Left ventricle myocardium inferior (tissue), 1 donor: ENCODE data around the gene ARSI. TPM values are rescaled to one million over a fixed set of nuclear protein-coding genes. Genes with fewer than 3 reads are reported as not detected.

Experiments used
- DNase-seq: peaks from one replicate; pipeline ENCODE4 v3.0.0-alpha.2; 2020
- H3K27ac ChIP-seq: fragments of 200-600 bp; replicated peaks from 2 replicates; pipeline ENCODE4 v1.8.0; 2021
- H3K27me3 ChIP-seq: fragments of 200-600 bp; 2 replicates; pipeline ENCODE4 v1.8.0; 2021; ENCODE audit warnings: low read depth
- H3K36me3 ChIP-seq: fragments of 200-600 bp; 2 replicates; pipeline ENCODE4 v1.8.0; 2021
- H3K4me1 ChIP-seq: fragments of 200-600 bp; 2 replicates; pipeline ENCODE4 v1.8.0; 2021
- H3K4me3 ChIP-seq: fragments of 200-600 bp; 2 replicates; pipeline ENCODE4 v1.8.0; 2021; ENCODE audit warnings: mild to moderate bottlenecking, moderate library complexity
- H3K9me3 ChIP-seq: fragments of 200-600 bp; replicated peaks from 2 replicates; pipeline ENCODE4 v1.8.0; 2021
- intact Hi-C: fragments of 100-400 bp; cut with micrococcal nuclease; formaldehyde crosslinking; loops from one replicate; pipeline ENCODE4 v1.11.0; 2022
- total RNA-seq: library from RNA; stranded (reverse); fragmentation: NEBNext Ultra II Directional; extraction: Animal tissue kit (Norgen Biotek cat#: 25700); gene quantifications from one replicate; pipeline ENCODE4 v1.2.1, GENCODE V29; 2021
- TF ChIP-seq, protein P1 (sequence below): fragments of 200-600 bp; IDR thresholded peaks from 2 replicates; pipeline ENCODE4 v1.8.0; 2021; ENCODE audit warnings: antibody characterized with exemption, mild to moderate bottlenecking, borderline replicate concordance
- donor health status: DM: no; HTN: yes; CAD: no; lungs with severe emphysema.

Gene ARSI
- total RNA-seq, 1 donor from 2014 or later, result 0.16 TPM

DNA sequence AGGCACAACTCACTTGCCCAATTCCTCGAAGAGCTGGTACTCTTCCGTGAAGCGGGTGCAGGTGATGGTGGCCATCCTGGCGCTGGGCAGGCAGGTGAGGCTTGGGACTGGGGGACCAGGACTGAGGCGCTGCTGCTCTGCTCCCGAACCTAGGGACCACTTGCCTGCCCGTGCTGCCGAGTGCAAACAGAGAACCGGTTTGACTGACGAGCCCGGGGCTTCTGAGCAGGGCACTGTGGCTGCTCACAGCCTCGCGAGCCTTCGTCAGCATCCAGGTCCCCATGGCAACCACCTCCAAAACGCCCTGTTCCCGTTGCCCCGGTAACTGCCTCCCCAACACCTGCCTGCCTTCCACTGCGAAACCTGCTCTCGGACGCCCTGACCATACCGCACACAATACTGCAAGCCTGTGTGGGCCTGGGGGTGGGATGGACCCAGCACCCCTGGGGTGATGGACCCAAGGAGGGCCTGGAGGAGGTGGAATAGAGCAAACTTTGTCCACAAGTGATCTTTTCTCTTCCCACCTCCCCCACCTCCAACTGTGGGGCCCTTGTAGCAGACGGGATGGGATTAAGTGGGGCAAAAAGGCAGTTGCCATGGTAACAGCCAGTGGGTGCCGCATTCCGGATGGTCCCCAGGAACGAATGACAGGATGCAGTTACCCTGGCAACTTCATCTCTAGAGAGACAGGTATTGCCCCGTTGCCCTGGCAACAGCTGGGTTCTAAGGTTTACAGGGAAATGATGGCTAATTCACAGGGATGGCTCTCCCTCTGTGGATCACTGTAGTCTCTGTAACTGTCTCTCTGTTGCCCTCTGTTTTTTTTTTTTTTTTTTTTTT is 12.9 kb downstream of the ARSI start, which contains the start of gene CAMK2A:
TSS of gene CAMK2A (minus strand) at position 223 of the 840 bp plus-strand sequence. CDS start at position 75, 148 bp downstream.
- peaks cover 40% of the 10 kb centered on the region for H3K27me3 ChIP-seq
- TF ChIP-seq, protein P1, sequence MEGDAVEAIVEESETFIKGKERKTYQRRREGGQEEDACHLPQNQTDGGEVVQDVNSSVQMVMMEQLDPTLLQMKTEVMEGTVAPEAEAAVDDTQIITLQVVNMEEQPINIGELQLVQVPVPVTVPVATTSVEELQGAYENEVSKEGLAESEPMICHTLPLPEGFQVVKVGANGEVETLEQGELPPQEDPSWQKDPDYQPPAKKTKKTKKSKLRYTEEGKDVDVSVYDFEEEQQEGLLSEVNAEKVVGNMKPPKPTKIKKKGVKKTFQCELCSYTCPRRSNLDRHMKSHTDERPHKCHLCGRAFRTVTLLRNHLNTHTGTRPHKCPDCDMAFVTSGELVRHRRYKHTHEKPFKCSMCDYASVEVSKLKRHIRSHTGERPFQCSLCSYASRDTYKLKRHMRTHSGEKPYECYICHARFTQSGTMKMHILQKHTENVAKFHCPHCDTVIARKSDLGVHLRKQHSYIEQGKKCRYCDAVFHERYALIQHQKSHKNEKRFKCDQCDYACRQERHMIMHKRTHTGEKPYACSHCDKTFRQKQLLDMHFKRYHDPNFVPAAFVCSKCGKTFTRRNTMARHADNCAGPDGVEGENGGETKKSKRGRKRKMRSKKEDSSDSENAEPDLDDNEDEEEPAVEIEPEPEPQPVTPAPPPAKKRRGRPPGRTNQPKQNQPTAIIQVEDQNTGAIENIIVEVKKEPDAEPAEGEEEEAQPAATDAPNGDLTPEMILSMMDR, result no peak
- H3K4me1 ChIP-seq, result no peaks in the 10 kb centered on the region
- no peak for DNase-seq
- no peak within 1 kb of the TSS for H3K4me3 ChIP-seq
- H3K27ac ChIP-seq, result no peak within 1 kb of the TSS
- H3K9me3 ChIP-seq, result no peaks in the 10 kb centered on the region
- H3K36me3 ChIP-seq, result no peaks in the 10 kb centered on the region
- intact Hi-C loops, result no loop called here

DNA sequence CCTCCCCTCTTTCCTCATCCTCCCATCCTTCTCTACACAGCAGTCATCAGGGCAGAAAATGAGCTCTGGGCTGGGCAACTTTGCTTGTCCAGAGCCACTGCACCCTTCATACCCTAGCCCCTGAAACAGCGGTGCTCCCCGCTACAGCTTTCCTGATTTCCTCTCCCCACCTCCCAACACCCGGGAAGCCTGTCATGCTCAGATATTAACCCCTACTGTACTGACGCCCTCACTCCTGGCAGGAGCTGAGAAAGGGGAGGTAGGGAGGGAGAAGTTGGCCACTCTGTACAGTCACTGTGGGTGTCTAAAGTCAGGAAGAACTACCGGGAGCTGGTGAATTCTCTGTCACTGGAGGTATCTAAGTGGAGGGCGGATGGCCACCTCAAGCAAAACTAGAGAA is 13.9 kb downstream of the ARSI start:
- no peak overlapping the region for H3K4me3 ChIP-seq
- H3K9me3 ChIP-seq, result no peaks in the 10 kb centered on the region
- no peak for DNase-seq
- H3K4me1 ChIP-seq, result no peaks in the 10 kb centered on the region
- H3K27me3 ChIP-seq, result peaks cover 42% of the 10 kb centered on the region
- no peak overlapping the region for H3K27ac ChIP-seq
- intact Hi-C loops, result no loop called here
- no peaks in the 10 kb centered on the region for H3K36me3 ChIP-seq
- TF ChIP-seq, protein P1, result no peak

DNA sequence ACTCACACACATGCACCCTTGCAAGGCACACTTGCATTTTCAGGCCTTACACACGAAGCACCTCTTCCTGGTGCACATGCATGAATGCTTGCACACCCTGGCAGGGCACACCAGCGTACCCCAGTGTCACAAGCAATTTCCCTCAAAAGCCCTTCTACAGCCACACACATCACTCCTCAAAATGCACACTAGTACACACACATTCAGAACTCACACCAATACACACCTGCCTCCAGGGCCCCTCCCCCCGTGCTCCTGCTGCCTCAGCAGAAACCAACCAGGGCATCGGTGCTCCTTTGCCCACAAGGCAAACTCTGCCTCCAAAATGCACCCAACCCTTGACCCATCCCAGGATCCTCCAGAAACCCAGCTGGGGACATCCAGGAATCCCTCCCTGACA is 14.3 kb downstream of the ARSI start:
- no peak for DNase-seq
- no peak overlapping the region for H3K4me3 ChIP-seq
- no peaks in the 10 kb centered on the region for H3K9me3 ChIP-seq
- peaks cover 42% of the 10 kb centered on the region for H3K27me3 ChIP-seq
- no peak overlapping the region for H3K27ac ChIP-seq
- TF ChIP-seq, protein P1, result no peak
- H3K36me3 ChIP-seq, result no peaks in the 10 kb centered on the region
- H3K4me1 ChIP-seq, result no peaks in the 10 kb centered on the region
- intact Hi-C loops, result no loop called here

DNA sequence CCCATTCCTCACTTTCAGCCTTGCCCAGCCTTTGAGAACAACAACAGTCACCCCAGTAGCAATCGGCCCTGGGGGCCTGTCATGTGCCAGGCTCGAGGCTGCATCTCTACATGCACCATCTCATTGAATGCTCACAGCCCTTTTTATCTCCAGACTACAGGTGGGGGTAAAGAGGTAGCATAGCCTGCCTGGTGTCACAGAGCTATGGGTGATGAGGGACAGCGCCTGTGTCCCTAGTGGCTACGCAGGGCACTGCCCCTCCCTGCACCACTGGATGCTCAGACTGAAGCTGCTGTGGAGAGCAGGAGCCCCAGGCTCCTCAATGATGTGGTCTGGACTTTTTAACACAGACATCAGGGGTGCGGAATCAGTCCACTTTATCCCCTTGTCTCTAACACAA is 15.9 kb downstream of the ARSI start:
- H3K9me3 ChIP-seq, result no peaks in the 10 kb centered on the region
- intact Hi-C loops, result no loop called here
- H3K27ac ChIP-seq, result no peak overlapping the region
- no peaks in the 10 kb centered on the region for H3K4me1 ChIP-seq
- no peak for DNase-seq
- H3K36me3 ChIP-seq, result no peaks in the 10 kb centered on the region
- TF ChIP-seq, protein P1, result peak; percentile 45
- no peak overlapping the region for H3K4me3 ChIP-seq
- peaks cover 37% of the 10 kb centered on the region for H3K27me3 ChIP-seq

DNA sequence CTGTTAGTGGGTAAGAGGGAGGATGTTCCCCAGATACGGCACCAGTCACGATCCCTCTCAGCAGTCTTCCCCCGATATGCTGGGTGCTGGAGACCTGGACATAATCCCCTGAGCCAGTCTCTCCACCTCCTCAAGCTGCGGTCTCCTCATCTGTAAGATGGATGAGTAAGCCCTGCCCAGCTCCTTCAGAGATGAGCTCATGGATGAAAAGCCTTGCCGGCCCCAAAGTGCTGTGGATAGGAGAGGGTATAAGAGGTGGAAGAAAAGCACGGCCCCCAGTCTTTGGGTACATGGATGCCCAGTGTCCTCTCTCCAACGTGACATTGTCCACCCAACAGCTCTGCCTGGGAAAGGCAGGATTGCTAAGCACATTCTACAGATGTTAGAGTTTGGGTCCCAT is 17.6 kb downstream of the ARSI start:
- intact Hi-C loops, result no loop called here
- DNase-seq, result no peak
- H3K4me3 ChIP-seq, result no peak overlapping the region
- no peaks in the 10 kb centered on the region for H3K36me3 ChIP-seq
- TF ChIP-seq, protein P1, result no peak
- H3K27ac ChIP-seq, result no peak overlapping the region
- H3K27me3 ChIP-seq, result peaks cover 20% of the 10 kb centered on the region
- H3K9me3 ChIP-seq, result no peaks in the 10 kb centered on the region
- H3K4me1 ChIP-seq, result no peaks in the 10 kb centered on the region
